Left hindlimb (tissue), 1 donor: ENCODE data around the gene DOLPP1.

Source experiments
- DNase-seq: peaks from one replicate; pipeline ENCODE4 v3.0.0-alpha.2; 2018

The DOLPP1 gene

DNA sequence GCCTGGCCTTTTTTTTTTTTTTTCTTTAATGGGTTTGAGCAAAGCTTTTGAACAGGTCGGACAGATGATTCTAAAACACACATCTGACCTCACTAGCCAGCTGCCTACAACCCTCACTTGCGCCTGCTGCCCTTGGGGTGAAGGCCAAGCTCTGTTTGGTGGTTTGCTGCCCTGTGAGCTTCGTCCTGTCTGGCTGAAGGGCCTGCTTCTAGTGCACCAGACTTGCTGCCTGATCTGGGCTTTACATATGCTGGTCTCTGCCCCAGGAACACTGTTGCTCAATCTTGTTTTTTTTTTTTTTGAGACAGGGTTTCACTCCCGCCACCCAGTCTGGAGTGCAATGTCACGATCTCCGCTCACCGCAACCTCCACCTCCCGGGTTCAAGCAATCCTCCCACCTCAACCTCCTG is 16.4 kb upstream of the DOLPP1 start:
- DNase-seq = no peak

DNA sequence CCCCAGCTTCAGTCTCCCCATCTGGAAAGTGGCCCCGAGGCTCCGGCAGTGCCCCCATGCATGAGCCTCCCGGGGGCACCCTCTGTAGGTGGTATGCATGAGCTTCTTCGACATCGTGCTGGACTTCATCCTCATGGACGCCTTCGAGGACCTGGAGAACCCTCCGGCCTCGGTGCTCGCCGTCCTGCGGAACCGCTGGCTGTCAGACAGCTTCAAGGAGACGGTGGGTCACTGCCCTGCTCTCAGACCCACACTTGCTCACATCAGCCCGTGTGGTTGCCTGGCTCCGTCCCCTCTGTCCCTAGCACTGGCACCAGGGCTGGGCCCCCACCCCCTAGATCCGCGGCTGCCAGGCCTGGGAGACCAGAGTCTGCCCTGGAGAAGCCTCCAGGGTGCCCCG is 12.8 kb upstream of the DOLPP1 start:
- DNase-seq = no peak

GRCh38 chr9:129068990-129069861 is 11.7 kb upstream of the DOLPP1 start:
- no peak for DNase-seq

- no peak for DNase-seq
Measured at GRCh38 chr9:129069862-129070641, 10.9 kb upstream of the DOLPP1 start.

- DNase-seq = no peak
Measured at GRCh38 chr9:129070696-129071525, 10.0 kb upstream of the DOLPP1 start.

GRCh38 chr9:129071526-129072126 is 9.3 kb upstream of the DOLPP1 start:
- DNase-seq = no peak

- no peak for DNase-seq
Measured at GRCh38 chr9:129072171-129072570, 8.7 kb upstream of the DOLPP1 start.

DNA sequence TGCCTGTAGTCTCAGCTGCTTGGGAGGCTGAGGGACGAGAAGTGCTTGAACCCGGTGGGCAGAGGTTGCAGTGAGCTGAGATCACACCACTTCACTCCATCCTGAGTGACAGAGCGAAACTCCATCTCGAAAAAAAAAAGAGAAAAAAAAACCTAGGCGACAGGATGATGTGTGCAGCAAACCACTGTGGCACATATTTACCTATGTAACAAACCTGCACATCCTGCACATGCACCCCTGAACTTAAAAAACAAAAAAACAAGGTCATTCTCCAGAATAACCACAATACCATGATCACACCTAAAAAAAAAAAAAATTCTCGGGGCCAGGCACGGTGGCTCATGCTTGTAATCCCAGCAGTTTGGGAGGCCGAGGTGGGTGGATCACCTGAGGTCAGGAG is 7.5 kb upstream of the DOLPP1 start:
- DNase-seq = no peak

DNA sequence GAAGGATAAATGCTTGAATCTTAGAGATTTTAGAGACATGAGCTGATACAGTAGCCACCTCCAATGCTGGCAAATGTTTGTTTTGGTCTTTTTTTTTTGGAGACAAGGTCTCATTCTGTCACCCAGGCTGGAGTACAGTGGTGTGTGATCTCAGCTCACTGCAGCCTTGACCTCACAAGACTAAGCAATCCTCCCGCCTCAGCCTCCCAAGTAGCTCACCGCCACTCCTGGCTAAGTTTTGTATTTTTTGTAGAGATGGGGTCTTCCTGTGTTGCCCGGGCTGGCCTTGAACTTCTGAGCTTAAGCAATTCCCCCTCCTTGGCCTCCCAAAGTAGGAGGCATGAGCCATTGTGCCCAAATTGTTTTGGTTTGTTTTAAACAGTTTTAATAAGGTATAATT is 6.8 kb upstream of the DOLPP1 start:
- no peak for DNase-seq

DNA sequence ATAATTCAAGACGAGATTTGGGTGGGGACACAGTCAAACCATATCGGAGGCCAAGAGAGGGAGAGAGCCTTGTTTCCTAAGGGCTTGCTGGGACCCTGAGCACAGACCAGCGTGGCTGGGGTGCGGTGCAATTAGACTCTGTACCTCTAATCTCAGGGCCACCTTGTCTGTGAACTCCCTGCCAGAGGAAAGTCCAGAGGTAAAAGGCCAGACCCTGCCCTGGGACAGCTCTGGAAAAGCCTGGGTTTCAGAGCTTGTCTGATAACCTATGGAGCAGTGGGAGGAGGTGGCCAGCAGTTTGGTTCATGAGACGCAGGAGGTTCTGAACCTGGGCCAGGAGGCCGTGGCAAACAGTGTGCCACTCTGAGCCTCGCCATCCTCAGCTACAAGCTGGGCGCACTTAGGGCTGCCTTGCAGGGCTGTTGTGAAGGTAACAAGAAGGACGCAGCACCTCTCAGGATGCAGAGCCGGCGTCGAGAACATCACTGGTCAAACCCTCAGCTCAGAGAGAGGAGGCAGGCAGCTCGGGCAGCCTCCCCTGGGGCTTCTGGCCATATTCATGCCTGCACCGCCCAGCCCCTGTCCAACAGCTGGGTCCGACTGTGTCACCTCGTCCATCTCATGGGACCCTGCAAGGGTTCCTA is 4.8 kb upstream of the DOLPP1 start:
- DNase-seq = no peak

DNA sequence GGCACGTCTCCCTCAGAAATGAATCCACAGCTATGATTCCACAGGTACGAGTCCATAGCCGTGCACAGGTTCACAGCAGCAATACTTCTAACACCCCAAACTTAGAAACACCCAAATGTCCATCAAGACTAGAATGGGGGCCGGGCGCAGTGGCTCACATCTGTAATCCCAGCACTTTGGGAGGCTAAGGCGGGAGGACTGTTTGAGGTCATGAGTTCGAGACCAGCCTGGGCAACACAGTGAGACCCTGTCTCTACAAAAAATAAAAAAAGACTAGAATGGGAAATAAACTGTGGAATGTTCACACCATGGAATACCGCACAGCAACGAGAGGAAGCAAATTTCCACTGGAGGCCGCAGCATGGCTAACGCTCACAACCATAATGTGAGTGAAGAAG is 4.3 kb upstream of the DOLPP1 start:
- DNase-seq = no peak

DNA sequence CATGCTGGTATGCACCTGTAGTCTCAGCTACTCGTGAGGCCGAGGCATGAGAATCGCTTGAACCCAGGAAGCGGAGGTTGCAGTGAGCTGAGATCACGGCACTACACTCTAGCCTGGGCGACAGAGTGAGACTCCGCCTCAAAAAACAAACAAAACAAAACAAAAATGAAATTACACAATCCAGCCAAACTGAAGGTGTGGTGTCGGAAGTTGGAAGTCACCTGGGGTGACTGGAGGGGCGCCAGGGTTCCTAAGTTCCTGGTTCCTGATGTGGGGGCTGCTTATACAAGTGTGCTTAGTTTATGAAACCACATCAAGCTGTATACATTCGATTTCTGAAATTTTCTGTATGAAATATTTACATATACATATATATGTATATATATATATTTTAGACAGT is 3.7 kb upstream of the DOLPP1 start:
- no peak for DNase-seq

- peak; percentile 25 for DNase-seq
Measured at GRCh38 chr9:129078691-129079503, 2.0 kb upstream of the DOLPP1 start.

DNA sequence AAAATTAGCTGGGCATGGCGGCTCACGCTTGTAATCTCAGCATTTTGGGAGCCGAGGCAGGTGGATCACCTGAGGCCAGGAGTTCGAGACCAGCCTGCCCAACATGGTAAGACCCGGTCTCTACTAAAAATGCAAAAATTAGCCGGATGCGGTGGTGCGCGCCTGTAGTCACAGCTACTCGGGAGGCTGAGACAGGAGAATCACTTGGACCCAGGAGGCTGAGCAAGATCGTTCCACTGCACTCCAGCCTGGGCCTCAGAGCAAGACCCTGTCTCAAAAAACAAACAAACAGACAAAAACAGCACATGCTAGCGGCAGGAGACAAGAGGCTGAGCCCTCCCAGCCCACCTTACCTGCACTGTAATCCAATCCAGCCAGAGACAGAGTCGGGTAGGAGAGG is 1.1 kb upstream of the DOLPP1 start:
- peak; percentile 31 for DNase-seq

- no peak for DNase-seq
Measured at GRCh38 chr9:129080298-129080600, 662 bp upstream of the DOLPP1 start.

- no peak for DNase-seq
Measured at GRCh38 chr9:129081388-129081904, 535 bp downstream of the DOLPP1 start.

DNA sequence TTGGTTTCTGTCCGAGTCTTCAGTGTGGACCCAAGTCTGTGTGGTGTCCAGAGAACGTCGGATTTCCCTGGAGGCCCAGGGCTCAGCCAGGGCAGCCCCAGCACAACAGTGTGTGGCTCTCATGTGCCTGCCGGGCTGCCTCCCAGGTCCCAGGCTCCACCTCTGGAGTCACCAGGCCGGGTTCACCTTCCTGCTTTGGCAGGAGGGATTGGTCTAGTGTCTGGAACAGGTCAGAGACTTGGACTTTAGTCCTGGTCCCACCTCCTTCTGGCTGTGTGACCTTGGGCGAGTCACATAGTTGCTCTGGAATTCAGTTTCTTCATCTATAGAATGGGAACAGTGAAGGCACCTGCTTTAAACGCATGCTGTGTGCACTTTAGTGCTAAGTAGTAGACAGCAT is 3.2 kb downstream of the DOLPP1 start:
- DNase-seq = no peak

GRCh38 chr9:129089246-129089645 is 8.3 kb downstream of the DOLPP1 start:
- no peak for DNase-seq

DNA sequence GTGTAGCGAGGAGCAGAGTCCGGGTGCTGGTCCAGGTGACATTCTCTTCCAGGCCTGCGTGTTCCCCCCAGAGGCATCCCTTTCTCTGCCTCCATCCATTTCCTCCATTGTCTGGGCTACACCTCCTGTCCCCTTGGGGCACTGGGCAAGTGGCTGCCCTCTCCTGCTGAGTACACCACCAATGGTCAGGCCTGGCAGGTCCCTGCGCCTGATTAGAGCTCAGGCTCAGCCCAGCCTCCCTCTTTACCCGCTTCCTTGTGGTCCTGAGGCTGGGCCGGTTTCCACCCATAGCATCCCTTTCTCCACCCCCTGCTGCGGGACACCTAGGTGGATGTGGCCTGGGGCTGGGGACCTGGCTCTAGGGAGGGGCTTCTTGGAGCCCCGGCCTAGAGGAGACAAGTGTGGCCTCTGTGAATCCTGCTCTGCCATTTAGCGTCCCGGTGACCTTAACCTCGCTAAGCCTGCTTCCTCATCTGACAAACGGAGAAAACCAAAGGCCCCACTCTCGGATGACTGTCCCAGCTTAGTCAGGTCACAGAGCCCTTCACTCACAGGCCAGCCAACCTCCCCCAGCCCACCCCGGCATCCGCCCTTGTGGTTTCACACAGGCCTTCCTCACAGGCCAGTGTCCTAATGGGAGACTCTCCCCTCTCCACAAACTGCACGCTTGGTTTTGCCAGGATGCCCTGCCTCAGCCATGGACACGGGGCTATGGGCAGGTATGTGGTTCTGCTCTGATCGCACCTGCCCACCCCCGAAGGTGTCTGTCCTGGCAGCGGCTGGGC is 12.9 kb downstream of the DOLPP1 start:
- peak; percentile 31 for DNase-seq

DNA sequence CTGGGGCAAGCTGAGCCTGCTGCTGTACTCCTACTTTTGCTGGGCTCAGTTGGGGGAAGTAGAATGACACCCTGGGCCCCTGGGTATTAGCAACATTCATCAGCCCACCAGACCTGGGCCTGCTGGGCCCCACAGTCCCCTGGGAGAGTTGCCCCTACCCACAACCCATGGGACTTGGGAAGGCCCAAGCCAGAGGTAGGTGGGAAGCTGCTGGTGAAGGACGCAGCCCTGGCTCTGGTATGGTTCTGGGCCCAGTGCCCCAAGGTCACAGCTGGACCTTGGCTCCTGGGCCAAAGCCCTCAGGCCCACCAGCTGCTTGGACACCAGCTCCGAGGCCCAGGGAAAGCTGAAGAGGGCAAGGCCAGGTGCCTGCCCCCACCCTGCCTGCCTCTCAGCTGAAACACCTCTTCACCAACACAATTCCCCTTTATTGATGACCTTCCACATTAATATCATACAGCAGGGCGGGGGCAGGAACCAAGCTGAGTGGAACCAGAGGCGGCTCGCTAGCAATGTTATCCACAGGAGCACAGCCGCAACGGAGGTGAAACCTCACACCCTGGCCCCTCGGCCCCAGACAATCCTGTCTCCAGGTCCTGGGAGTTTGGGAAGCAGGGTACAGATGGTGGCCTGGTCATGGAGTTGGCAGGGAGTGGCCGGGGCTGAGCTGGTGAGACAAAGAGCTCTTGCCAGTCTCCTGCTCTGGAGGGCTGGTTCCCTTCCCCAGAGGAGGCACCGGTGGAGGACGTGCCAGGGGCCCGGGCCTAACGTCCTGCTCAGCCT is 13.7 kb downstream of the DOLPP1 start:
- peak; percentile 26 for DNase-seq
